Mesendoderm (in vitro differentiated cells): ENCODE data around the gene LETMD1.
"Not testable (repeated sequence)": the region's sequence is repeated elsewhere in the genome, so short reads cannot be mapped to it uniquely, and the experiment has no call there.

Experiments used
- DNase-seq: peaks from one replicate; pipeline ENCODE4 v3.0.0; 2013
- H2AK5ac ChIP-seq: 2 replicates; pipeline ENCODE4 v1.6.1; 2013; ENCODE audit warnings: low read length, inconsistent platforms
- H2BK120ac ChIP-seq: 2 replicates; pipeline ENCODE4 v1.6.1; 2013; ENCODE audit warnings: low read depth, mild to moderate bottlenecking, low read length, moderate library complexity, mixed read lengths
- H2BK15ac ChIP-seq: replicated peaks from 2 replicates; pipeline ENCODE4 v1.6.1; 2013; ENCODE audit warnings: low read depth, mild to moderate bottlenecking, moderate library complexity
- H2BK5ac ChIP-seq: 2 replicates; pipeline ENCODE4 v1.6.1; 2013; ENCODE audit warnings: low read length, inconsistent platforms
- H3K18ac ChIP-seq: 2 replicates; pipeline ENCODE4 v1.6.1; 2013; ENCODE audit warnings: mild to moderate bottlenecking, low read length, mixed read lengths
- H3K23ac ChIP-seq: one replicate; pipeline ENCODE4 v1.6.1; 2013; ENCODE audit warnings: low read length
- H3K27ac ChIP-seq: 2 replicates; pipeline ENCODE4 v1.5.1; 2013; ENCODE audit warnings: low read depth, mild to moderate bottlenecking, inconsistent platforms, low read length, moderate library complexity
- H3K27me3 ChIP-seq: 2 replicates; pipeline ENCODE4 v1.6.1; 2013; ENCODE audit warnings: low read length, control low read depth, mild to moderate bottlenecking, inconsistent platforms; ENCODE audit not compliant: insufficient read depth, poor library complexity
- H3K36me3 ChIP-seq: 2 replicates; pipeline ENCODE4 v1.6.1; 2013; ENCODE audit warnings: low read length, inconsistent platforms; ENCODE audit not compliant: control insufficient read depth, insufficient read depth
- H3K4ac ChIP-seq: one replicate; pipeline ENCODE4 v1.6.1; 2013; ENCODE audit warnings: low read depth, mild to moderate bottlenecking, low read length, moderate library complexity
- H3K4me1 ChIP-seq: 2 replicates; pipeline ENCODE4 v1.6.1; 2013; ENCODE audit warnings: low read depth, low read length, inconsistent platforms; ENCODE audit not compliant: control insufficient read depth
- H3K4me2 ChIP-seq: 2 replicates; pipeline ENCODE4 v1.6.1; 2013; ENCODE audit warnings: low read length
- H3K4me3 ChIP-seq: 2 replicates; pipeline ENCODE4 v1.5.1; 2013; ENCODE audit warnings: mild to moderate bottlenecking, low read length
- H3K56ac ChIP-seq: one replicate; pipeline ENCODE4 v1.6.1; 2013; ENCODE audit warnings: low read length
- H3K79me1 ChIP-seq: 2 replicates; pipeline ENCODE4 v1.6.1; 2013; ENCODE audit warnings: low read length, inconsistent platforms
- H3K79me2 ChIP-seq: 2 replicates; pipeline ENCODE4 v1.6.1; 2013; ENCODE audit warnings: mild to moderate bottlenecking, low read length; ENCODE audit not compliant: control insufficient read depth, insufficient read depth
- H3K9ac ChIP-seq: 2 replicates; pipeline ENCODE4 v1.6.1; 2013; ENCODE audit warnings: low read length, inconsistent platforms
- H4K5ac ChIP-seq: one replicate; pipeline ENCODE4 v1.6.1; 2013; ENCODE audit warnings: low read length
- H4K8ac ChIP-seq: one replicate; pipeline ENCODE4 v1.6.1; 2013; ENCODE audit warnings: low read depth, mild to moderate bottlenecking, control low read depth, low read length, moderate library complexity
- WGBS: extraction: QIAGEN DNeasy Blood & Tissue Kit; methylation state at CpG from one replicate; pipeline ENCODE4 v1.1.7; 2013; ENCODE audit warnings: low lambda C conversion rate, missing lambda C conversion rate; ENCODE audit not compliant: insufficient coverage; ENCODE audit errors: extremely low coverage; 5-methylcytosine and 5-hydroxymethylcytosine counted together

Gene LETMD1

DNA sequence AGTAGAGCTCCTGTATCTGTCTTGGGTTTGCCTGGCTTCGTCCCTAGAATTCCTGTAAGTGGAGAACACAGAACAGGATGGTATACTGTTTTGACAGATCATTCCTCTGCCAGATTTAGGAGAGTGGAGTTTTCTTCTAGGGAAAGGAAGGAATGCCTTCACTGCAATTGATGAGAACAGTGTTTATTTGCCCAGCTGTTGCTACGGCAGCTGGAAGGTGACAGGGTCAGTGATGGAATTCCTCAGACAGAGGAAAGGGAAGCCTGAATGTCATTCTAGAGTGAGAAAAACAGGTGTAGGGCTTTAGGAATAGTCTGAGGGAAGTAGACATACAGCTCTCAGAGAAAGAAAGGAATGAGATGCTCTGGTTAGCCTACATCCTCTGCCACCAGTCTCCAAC lies 23.5 kb downstream of the LETMD1 start:
- H3K4me3 ChIP-seq = no peak overlapping the region
- H3K36me3 ChIP-seq = peaks cover 9% of the 10 kb centered on the region
- H4K5ac ChIP-seq = no peak overlapping the region
- H2BK120ac ChIP-seq = no peak overlapping the region
- H3K79me2 ChIP-seq = peaks cover 8% of the 10 kb centered on the region
- H3K9ac ChIP-seq = no peak overlapping the region
- H3K23ac ChIP-seq = no peak overlapping the region
- no peaks in the 10 kb centered on the region for H3K27me3 ChIP-seq
- DNase-seq = peak; percentile 41
- H2BK15ac ChIP-seq = no peak overlapping the region
- no peak overlapping the region for H4K8ac ChIP-seq
- H2AK5ac ChIP-seq = no peak overlapping the region
- WGBS = no CpG with 5 or more reads among the region's 2 CpGs
- H3K79me1 ChIP-seq = peaks cover 9% of the 10 kb centered on the region
- no peak overlapping the region for H3K56ac ChIP-seq
- no peak overlapping the region for H3K27ac ChIP-seq
- H3K4me1 ChIP-seq = no peaks in the 10 kb centered on the region
- no peak overlapping the region for H3K4ac ChIP-seq
- no peak overlapping the region for H2BK5ac ChIP-seq
- no peak overlapping the region for H3K18ac ChIP-seq
- H3K4me2 ChIP-seq = no peak overlapping the region

GRCh38 chr12:51075390-51075789 lies 27.3 kb downstream of the LETMD1 start:
- no peak overlapping the region for H2BK5ac ChIP-seq
- H4K5ac ChIP-seq = no peak overlapping the region
- no peak overlapping the region for H4K8ac ChIP-seq
- H2AK5ac ChIP-seq = no peak overlapping the region
- no peaks in the 10 kb centered on the region for H3K4me1 ChIP-seq
- peaks cover 23% of the 10 kb centered on the region for H3K79me2 ChIP-seq
- DNase-seq = no peak
- peaks cover 5% of the 10 kb centered on the region for H3K36me3 ChIP-seq
- no peak overlapping the region for H2BK120ac ChIP-seq
- no peak overlapping the region for H3K4ac ChIP-seq
- H3K9ac ChIP-seq = no peak overlapping the region
- H3K4me2 ChIP-seq = no peak overlapping the region
- H3K27ac ChIP-seq = no peak overlapping the region
- H3K79me1 ChIP-seq = peaks cover 14% of the 10 kb centered on the region
- WGBS = no CpG with 5 or more reads among the region's 5 CpGs
- no peak overlapping the region for H3K4me3 ChIP-seq
- H3K27me3 ChIP-seq = no peaks in the 10 kb centered on the region
- H3K56ac ChIP-seq = no peak overlapping the region
- H3K18ac ChIP-seq = no peak overlapping the region
- H2BK15ac ChIP-seq = no peak overlapping the region
- no peak overlapping the region for H3K23ac ChIP-seq

DNA sequence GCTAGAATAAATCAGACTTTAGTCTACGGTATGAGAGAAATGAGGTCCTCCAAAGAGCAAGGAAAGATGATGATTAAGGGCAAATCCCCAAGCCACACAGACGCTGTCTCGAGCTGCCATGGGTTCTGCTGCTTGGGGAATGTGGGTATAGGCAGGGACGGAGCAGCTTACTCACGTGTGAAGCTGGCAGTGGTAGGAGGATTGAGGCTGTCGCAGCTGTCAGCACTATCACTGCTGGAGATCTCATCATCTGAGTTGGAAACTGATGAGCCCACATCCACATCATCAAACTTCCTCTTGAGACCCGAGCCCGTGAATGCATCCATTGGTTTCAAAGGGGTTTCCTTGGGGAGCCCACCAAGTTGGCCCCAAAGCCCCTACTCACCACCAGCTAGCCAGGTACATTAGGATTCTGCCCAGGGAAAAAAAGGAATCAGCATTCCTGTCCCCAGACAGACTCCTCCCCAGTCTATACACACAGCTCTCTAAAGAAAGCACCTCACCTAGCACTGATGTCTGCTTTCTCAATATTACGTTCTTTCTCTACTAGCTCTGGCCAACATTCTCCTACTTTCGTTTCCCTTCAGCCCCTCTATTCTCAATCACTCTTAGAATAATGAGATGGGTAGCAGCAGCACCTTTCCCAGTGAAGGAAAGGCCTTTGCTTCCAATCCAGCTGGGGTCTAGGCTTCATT lies 28.3 kb downstream of the LETMD1 start:
- peaks cover 28% of the 10 kb centered on the region for H3K79me2 ChIP-seq
- H3K4me1 ChIP-seq = no peaks in the 10 kb centered on the region
- H4K8ac ChIP-seq = no peak overlapping the region
- no peak overlapping the region for H3K18ac ChIP-seq
- no peak overlapping the region for H2BK5ac ChIP-seq
- H3K4me3 ChIP-seq = no peak overlapping the region
- H3K56ac ChIP-seq = peak overlapping the region; percentile 7
- no peak overlapping the region for H3K4me2 ChIP-seq
- H2BK120ac ChIP-seq = no peak overlapping the region
- no peak overlapping the region for H2AK5ac ChIP-seq
- H3K27ac ChIP-seq = no peak overlapping the region
- no peak overlapping the region for H2BK15ac ChIP-seq
- H3K4ac ChIP-seq = no peak overlapping the region
- DNase-seq = no peak
- H3K9ac ChIP-seq = no peak overlapping the region
- H3K27me3 ChIP-seq = no peaks in the 10 kb centered on the region
- no peak overlapping the region for H3K23ac ChIP-seq
- H3K36me3 ChIP-seq = peaks cover 5% of the 10 kb centered on the region
- no CpG with 5 or more reads among the region's 10 CpGs for WGBS
- H4K5ac ChIP-seq = no peak overlapping the region
- peaks cover 14% of the 10 kb centered on the region for H3K79me1 ChIP-seq

- H2BK5ac ChIP-seq = no peak overlapping the region
- no peak overlapping the region for H3K9ac ChIP-seq
- no peaks in the 10 kb centered on the region for H3K4me1 ChIP-seq
- H3K27ac ChIP-seq = no peak overlapping the region
- peaks cover 18% of the 10 kb centered on the region for H3K79me1 ChIP-seq
- peak overlapping the region; percentile 6 for H3K56ac ChIP-seq
- H3K27me3 ChIP-seq = no peaks in the 10 kb centered on the region
- no peak overlapping the region for H3K4me2 ChIP-seq
- no peak overlapping the region for H4K5ac ChIP-seq
- peaks cover 41% of the 10 kb centered on the region for H3K79me2 ChIP-seq
- H2BK15ac ChIP-seq = no peak overlapping the region
- no peak overlapping the region for H3K23ac ChIP-seq
- H3K4me3 ChIP-seq = no peak overlapping the region
- no peak overlapping the region for H2BK120ac ChIP-seq
- peak; percentile 69 for DNase-seq
- H3K36me3 ChIP-seq = peaks cover 2% of the 10 kb centered on the region
- WGBS = no CpG with 5 or more reads among the region's 5 CpGs
- no peak overlapping the region for H4K8ac ChIP-seq
- H3K4ac ChIP-seq = no peak overlapping the region
- no peak overlapping the region for H2AK5ac ChIP-seq
- no peak overlapping the region for H3K18ac ChIP-seq
Observed at GRCh38 chr12:51077930-51078329, 29.8 kb downstream of the LETMD1 start.

DNA sequence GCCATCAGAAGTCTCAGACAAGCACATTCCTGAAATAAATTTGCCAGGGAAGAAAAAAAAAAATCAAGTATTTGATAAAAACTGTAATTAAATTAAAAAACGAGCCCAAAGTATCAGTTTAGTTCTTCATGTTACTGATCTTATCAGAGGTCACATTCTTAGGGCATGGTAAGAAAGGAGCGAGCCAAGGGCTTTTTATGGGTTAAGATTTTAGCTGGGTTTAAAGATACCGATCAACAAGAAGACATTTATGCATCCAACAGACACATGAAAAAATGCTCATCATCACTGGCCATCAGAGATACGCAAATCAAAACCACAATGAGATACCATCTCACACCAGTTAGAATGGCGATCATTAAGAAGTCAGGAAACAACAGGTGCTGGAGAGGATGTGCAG lies 30.2 kb downstream of the LETMD1 start:
- not testable (repeated sequence) for H3K18ac ChIP-seq, H3K23ac ChIP-seq, H3K36me3 ChIP-seq, H2AK5ac ChIP-seq, H3K4me1 ChIP-seq, H3K56ac ChIP-seq, DNase-seq, H3K9ac ChIP-seq, H3K27me3 ChIP-seq, H4K5ac ChIP-seq, H3K4me3 ChIP-seq, H3K27ac ChIP-seq, H2BK5ac ChIP-seq, H4K8ac ChIP-seq, H2BK15ac ChIP-seq, H3K4ac ChIP-seq, H3K4me2 ChIP-seq, H2BK120ac ChIP-seq
- WGBS = no CpG with 5 or more reads among the region's 5 CpGs
- H3K79me2 ChIP-seq = peaks cover 41% of the 10 kb centered on the region
- H3K79me1 ChIP-seq = peaks cover 18% of the 10 kb centered on the region

GRCh38 chr12:51078866-51079265 lies 30.7 kb downstream of the LETMD1 start:
- not testable (repeated sequence) for H3K4me3 ChIP-seq, H2AK5ac ChIP-seq, H2BK120ac ChIP-seq, H2BK15ac ChIP-seq, H3K4ac ChIP-seq, H3K36me3 ChIP-seq, H3K23ac ChIP-seq, H3K56ac ChIP-seq, H3K18ac ChIP-seq, H4K5ac ChIP-seq, H3K4me2 ChIP-seq, H3K4me1 ChIP-seq, H3K27me3 ChIP-seq, H3K9ac ChIP-seq, H2BK5ac ChIP-seq, H4K8ac ChIP-seq, H3K27ac ChIP-seq, DNase-seq
- no CpG with 5 or more reads among the region's 6 CpGs for WGBS
- Histone ChIP-seq H3K79me2 (peaks cover 41% of the 10 kb centered on the region), H3K79me1 (peaks cover 18% of the 10 kb centered on the region)
